Loucy (cell line): Measurements from ENCODE around the gene TBC1D22A.

ENCODE experiments used
- H2AFZ ChIP-seq: fragments of 200-600 bp; sonication (generic); 2 replicates; pipeline ENCODE4 v1.6.0; 2016; ENCODE audit warnings: antibody characterized with exemption, mild to moderate bottlenecking, low read length, moderate library complexity
- H3F3A ChIP-seq: fragments of 200-600 bp; 2 replicates; pipeline ENCODE4 v1.6.0; 2016; ENCODE audit warnings: antibody characterized with exemption, low read depth, mild to moderate bottlenecking
- H3K27me3 ChIP-seq: fragments of 200-600 bp; sonication (generic); 2 replicates; pipeline ENCODE4 v1.6.1; 2014; ENCODE audit warnings: low read length, mild to moderate bottlenecking; ENCODE audit not compliant: insufficient read depth, poor library complexity, severe bottlenecking
- H3K36me3 ChIP-seq: fragments of 200-600 bp; sonication (generic); 2 replicates; pipeline ENCODE4 v1.6.1; 2016; ENCODE audit warnings: low read length; ENCODE audit not compliant: insufficient read depth
- H3K4me1 ChIP-seq: fragments of 200-600 bp; sonication (generic); 2 replicates; pipeline ENCODE4 v1.5.1; 2014; ENCODE audit warnings: low read length, mild to moderate bottlenecking; ENCODE audit not compliant: insufficient read depth, poor library complexity, severe bottlenecking
- H3K4me2 ChIP-seq: fragments of 200-600 bp; sonication (generic); 2 replicates; pipeline ENCODE4 v1.6.0; 2014; ENCODE audit warnings: antibody characterized with exemption, low read length, low read depth, mild to moderate bottlenecking; ENCODE audit not compliant: poor library complexity, severe bottlenecking
- H3K4me3 ChIP-seq: fragments of 200-600 bp; sonication (generic); 2 replicates; pipeline ENCODE4 v1.5.1; 2014; ENCODE audit warnings: low read length, mild to moderate bottlenecking, mixed read lengths; ENCODE audit not compliant: poor library complexity, severe bottlenecking
- H3K79me2 ChIP-seq: fragments of 200-600 bp; sonication (generic); 2 replicates; pipeline ENCODE4 v1.6.1; 2014; ENCODE audit warnings: low read length; ENCODE audit not compliant: insufficient read depth
- H3K9ac ChIP-seq: fragments of 200-600 bp; sonication (generic); 2 replicates; pipeline ENCODE4 v1.6.0; 2014; ENCODE audit warnings: mild to moderate bottlenecking, low read depth, low read length, moderate library complexity; ENCODE audit not compliant: poor library complexity, severe bottlenecking
- H3K9me2 ChIP-seq: fragments of 200-600 bp; sonication (generic); replicated peaks from 2 replicates; pipeline ENCODE4 v1.6.1; 2016; ENCODE audit warnings: low read depth, low read length, mixed read lengths
- H3K9me3 ChIP-seq: fragments of 200-600 bp; sonication (generic); 2 replicates; pipeline ENCODE4 v1.6.1; 2014; ENCODE audit warnings: mild to moderate bottlenecking, antibody characterized with exemption, low read length, low read depth; ENCODE audit not compliant: insufficient read depth
- H4K20me1 ChIP-seq: fragments of 200-600 bp; sonication (generic); 2 replicates; pipeline ENCODE4 v1.6.0; 2014; ENCODE audit warnings: antibody characterized with exemption, low read length, mild to moderate bottlenecking; ENCODE audit not compliant: insufficient read depth, poor library complexity, severe bottlenecking
- EZH2phosphoT487 ChIP-seq: fragments of 200-600 bp; IDR thresholded peaks from 2 replicates; pipeline ENCODE4 v1.6.1; 2018; ENCODE audit warnings: antibody characterized with exemption, mild to moderate bottlenecking, moderate library complexity, borderline replicate concordance
- TF ChIP-seq, protein P1 (sequence below): fragments of 200-600 bp; sonication (generic); conservative IDR thresholded peaks from 2 replicates; pipeline ENCODE4 v1.5.1; 2014; ENCODE audit warnings: mild to moderate bottlenecking, antibody characterized with exemption, low read length

The TBC1D22A gene

DNA sequence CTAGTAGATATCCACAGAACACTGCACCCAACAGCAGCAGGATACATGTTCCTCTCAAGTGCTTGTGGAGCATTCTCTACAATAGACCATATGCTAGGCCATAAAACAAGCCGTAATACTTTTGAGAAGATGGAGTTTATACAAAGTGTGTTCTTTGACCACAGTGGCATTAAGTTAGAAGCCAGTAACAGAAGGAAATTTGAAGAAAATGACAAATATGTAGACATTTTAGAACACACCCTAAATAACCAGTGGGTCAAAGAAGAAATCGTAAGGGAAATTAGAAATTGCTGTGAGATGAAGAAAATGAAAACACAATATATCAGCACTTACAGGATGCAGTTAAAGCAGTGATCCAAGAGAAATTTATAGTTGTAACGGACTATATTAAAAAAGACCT is 163.4 kb downstream of the TBC1D22A start:
- Histone ChIP-seq H3K9me2 (no peaks in the 10 kb centered on the region), H3K27me3 (no peaks in the 10 kb centered on the region), H3K4me2 (no peak overlapping the region), H3K4me3 (no peak overlapping the region), H3K79me2 (no peaks in the 10 kb centered on the region), H3F3A (no peaks in the 10 kb centered on the region), H4K20me1 (no peaks in the 10 kb centered on the region), H3K9ac (no peak overlapping the region), H3K4me1 (no peaks in the 10 kb centered on the region), H2AFZ (no peak overlapping the region), H3K36me3 (peaks cover 3% of the 10 kb centered on the region; the same call in 1 of the 2 replicates), H3K9me3 (no peaks in the 10 kb centered on the region)
- no peak for TF ChIP-seq EZH2phosphoT487
- TF ChIP-seq, protein P1, sequence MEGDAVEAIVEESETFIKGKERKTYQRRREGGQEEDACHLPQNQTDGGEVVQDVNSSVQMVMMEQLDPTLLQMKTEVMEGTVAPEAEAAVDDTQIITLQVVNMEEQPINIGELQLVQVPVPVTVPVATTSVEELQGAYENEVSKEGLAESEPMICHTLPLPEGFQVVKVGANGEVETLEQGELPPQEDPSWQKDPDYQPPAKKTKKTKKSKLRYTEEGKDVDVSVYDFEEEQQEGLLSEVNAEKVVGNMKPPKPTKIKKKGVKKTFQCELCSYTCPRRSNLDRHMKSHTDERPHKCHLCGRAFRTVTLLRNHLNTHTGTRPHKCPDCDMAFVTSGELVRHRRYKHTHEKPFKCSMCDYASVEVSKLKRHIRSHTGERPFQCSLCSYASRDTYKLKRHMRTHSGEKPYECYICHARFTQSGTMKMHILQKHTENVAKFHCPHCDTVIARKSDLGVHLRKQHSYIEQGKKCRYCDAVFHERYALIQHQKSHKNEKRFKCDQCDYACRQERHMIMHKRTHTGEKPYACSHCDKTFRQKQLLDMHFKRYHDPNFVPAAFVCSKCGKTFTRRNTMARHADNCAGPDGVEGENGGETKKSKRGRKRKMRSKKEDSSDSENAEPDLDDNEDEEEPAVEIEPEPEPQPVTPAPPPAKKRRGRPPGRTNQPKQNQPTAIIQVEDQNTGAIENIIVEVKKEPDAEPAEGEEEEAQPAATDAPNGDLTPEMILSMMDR, result no peak

DNA sequence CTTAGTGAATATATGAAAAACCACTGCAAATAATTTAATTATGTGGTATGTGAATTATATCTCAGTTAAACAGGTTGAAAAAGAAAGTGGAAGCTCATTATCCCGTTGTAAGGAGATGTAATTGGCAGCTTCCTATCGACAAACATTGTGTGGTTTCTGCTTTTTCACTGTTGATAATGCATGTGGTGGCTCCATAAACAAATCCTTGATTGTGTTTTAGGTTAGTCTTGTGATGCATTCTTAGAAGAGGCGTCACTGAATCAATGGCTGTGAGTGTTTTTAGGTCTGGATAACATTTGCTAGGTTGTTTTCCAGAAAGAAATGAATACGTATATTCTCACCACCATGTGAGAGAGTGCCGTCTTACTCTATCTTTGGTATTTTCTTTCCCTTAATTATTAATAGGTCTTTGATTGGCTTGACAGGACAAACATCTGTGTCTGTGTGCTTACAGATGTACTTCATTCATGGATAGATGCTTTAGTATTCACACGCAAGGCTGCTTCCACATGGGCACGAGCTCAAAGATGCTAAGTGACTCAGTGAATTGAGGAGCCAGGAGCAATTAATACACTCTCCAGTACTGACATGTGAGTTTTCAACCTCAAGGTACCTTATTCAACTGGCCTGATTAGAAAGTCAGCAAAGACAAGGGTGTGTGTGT is 166.7 kb downstream of the TBC1D22A start:
- H3K79me2 ChIP-seq, result no peaks in the 10 kb centered on the region
- no peaks in the 10 kb centered on the region for H3K9me2 ChIP-seq
- no peak for TF ChIP-seq EZH2phosphoT487
- TF ChIP-seq, protein P1, result no peak

DNA sequence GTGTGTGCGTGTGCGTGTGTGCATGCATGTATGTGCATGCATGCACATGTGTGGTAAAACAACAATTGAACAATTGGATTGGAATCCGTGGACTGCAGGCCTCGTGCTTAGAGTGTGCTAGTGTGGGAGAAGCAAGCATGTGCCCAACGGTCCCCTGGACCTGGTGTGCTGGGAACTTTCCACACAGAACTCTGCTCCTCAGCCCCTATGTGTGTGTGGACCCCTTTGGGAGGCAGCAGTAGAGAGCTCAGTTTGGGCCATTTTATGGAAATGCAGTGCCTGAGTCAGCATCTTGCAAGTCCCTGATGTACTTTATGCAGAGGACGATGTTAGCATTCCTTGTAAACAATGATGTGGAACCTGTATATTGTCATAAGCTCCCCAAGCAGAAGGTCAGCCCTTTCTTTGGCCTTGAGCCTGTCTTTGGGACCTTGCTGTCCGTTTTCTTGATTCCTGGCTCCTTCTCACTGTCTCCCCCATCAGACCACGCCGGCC is 167.3 kb downstream of the TBC1D22A start:
- Histone ChIP-seq H2AFZ (no peak overlapping the region), H3K9me2 (no peaks in the 10 kb centered on the region), H3K4me1 (peaks cover 19% of the 10 kb centered on the region), H3K79me2 (no peaks in the 10 kb centered on the region), H3K9me3 (no peaks in the 10 kb centered on the region), H3F3A (no peaks in the 10 kb centered on the region), H3K27me3 (no peaks in the 10 kb centered on the region), H3K36me3 (peaks cover 3% of the 10 kb centered on the region; the same call in 1 of the 2 replicates), H4K20me1 (no peaks in the 10 kb centered on the region), H3K9ac (no peak overlapping the region), H3K4me2 (no peak overlapping the region), H3K4me3 (no peak overlapping the region)
- TF ChIP-seq, protein P1, result no peak
- TF ChIP-seq EZH2phosphoT487, result no peak

More for the DNA sequence above, 166.7 kb downstream of the TBC1D22A start:
- no peaks in the 10 kb centered on the region for H3F3A ChIP-seq
- no peak overlapping the region for H3K9ac ChIP-seq
- no peak overlapping the region for H3K4me3 ChIP-seq
- no peak overlapping the region for H2AFZ ChIP-seq
- H4K20me1 ChIP-seq, result no peaks in the 10 kb centered on the region
- no peaks in the 10 kb centered on the region for H3K27me3 ChIP-seq
- no peak overlapping the region for H3K4me2 ChIP-seq
- peaks cover 3% of the 10 kb centered on the region; the same call in 1 of the 2 replicates for H3K36me3 ChIP-seq
- H3K9me3 ChIP-seq, result no peaks in the 10 kb centered on the region
- peaks cover 13% of the 10 kb centered on the region for H3K4me1 ChIP-seq
